ENCODE measurements around the gene NAB1.

Gene NAB1

GRCh38 chr2:190657474-190658255 is 8.8 kb downstream of the NAB1 start:
- DNase-seq (ENCODE audit: low read depth): no peak
- TF ChIP-seq CTCF (IDR thresholded peaks at IDR 0.05; ENCODE audit: low read depth, low read length, missing control alignments): no peak
- in situ Hi-C loops (cut with HindIII; ENCODE audit: low sequenced_read_pairs): no loop called here
- H3K4me3 ChIP-seq (ENCODE audit: low read depth, low read length): no peak overlapping the region

GRCh38 chr2:190659553-190659952 is 10.7 kb downstream of the NAB1 start:
- TF ChIP-seq CTCF (IDR thresholded peaks at IDR 0.05; ENCODE audit: low read depth, low read length, missing control alignments): no peak
- H3K4me3 ChIP-seq (ENCODE audit: low read depth, low read length): no peak overlapping the region
- DNase-seq (ENCODE audit: low read depth): no peak
- in situ Hi-C loops (cut with HindIII; ENCODE audit: low sequenced_read_pairs): no loop called here

GRCh38 chr2:190662754-190663153 is 13.9 kb downstream of the NAB1 start:
- in situ Hi-C loops (cut with HindIII; ENCODE audit: low sequenced_read_pairs): loop anchor here (5.0 kb wide), 1 partner anchor 35 kb away; no protein-coding TSS in a partner anchor
- no peak for TF ChIP-seq CTCF (IDR thresholded peaks at IDR 0.05; ENCODE audit: low read depth, low read length, missing control alignments)
- no peak overlapping the region for H3K4me3 ChIP-seq (ENCODE audit: low read depth, low read length)
- DNase-seq (ENCODE audit: low read depth): no peak

GRCh38 chr2:190663348-190663747 is 14.5 kb downstream of the NAB1 start:
- no peak for TF ChIP-seq CTCF (IDR thresholded peaks at IDR 0.05; ENCODE audit: low read depth, low read length, missing control alignments)
- no peak overlapping the region for H3K4me3 ChIP-seq (ENCODE audit: low read depth, low read length)
- in situ Hi-C loops (cut with HindIII; ENCODE audit: low sequenced_read_pairs): loop anchor here (5.0 kb wide), 1 partner anchor 34 kb away; no protein-coding TSS in a partner anchor
- DNase-seq (ENCODE audit: low read depth): no peak

GRCh38 chr2:190663839-190664238 is 15.0 kb downstream of the NAB1 start:
- no peak for DNase-seq (ENCODE audit: low read depth)
- no peak overlapping the region for H3K4me3 ChIP-seq (ENCODE audit: low read depth, low read length)
- no peak for TF ChIP-seq CTCF (IDR thresholded peaks at IDR 0.05; ENCODE audit: low read depth, low read length, missing control alignments)
- in situ Hi-C loops (cut with HindIII; ENCODE audit: low sequenced_read_pairs): loop anchor here (5.0 kb wide), 1 partner anchor 33 kb away; no protein-coding TSS in a partner anchor

GRCh38 chr2:190664240-190664639 is 15.4 kb downstream of the NAB1 start:
- in situ Hi-C loops (cut with HindIII; ENCODE audit: low sequenced_read_pairs): loop anchor here (5.0 kb wide), 1 partner anchor 33 kb away; no protein-coding TSS in a partner anchor
- no peak for TF ChIP-seq CTCF (IDR thresholded peaks at IDR 0.05; ENCODE audit: low read depth, low read length, missing control alignments)
- no peak for DNase-seq (ENCODE audit: low read depth)
- H3K4me3 ChIP-seq (ENCODE audit: low read depth, low read length): no peak overlapping the region
